Ascending aorta (tissue), 1 donor: ENCODE results near the gene SPRR2B. TPM values are rescaled to one million over a fixed set of nuclear protein-coding genes. Genes with fewer than 3 reads are reported as not detected.

Experiments used
- total RNA-seq: library from RNA; depleted of rRNA; stranded (reverse); fragments of >200 nt; gene quantifications from one replicate; pipeline ENCODE4 v1.1.0, GENCODE V29; 2016

SPRR2B gene
- total RNA-seq, 1 donor from 2014 or later: not detected

Other genes with a start within 250 kb of the SPRR2B start
- not detected for gene LCE1A, start 244.1 kb downstream of the SPRR2B start, total RNA-seq
- gene LCE6A, start 228.8 kb downstream of the SPRR2B start, total RNA-seq: not detected
- not detected for gene LCE7A, start 211.6 kb downstream of the SPRR2B start, total RNA-seq
- not detected for gene SMCP, start 193.3 kb downstream of the SPRR2B start, total RNA-seq
- not detected for gene IVL, start 163.1 kb downstream of the SPRR2B start, total RNA-seq
- not detected for gene SPRR5, start 124.4 kb downstream of the SPRR2B start, total RNA-seq
- gene SPRR4, start 101.0 kb downstream of the SPRR2B start, total RNA-seq: not detected
- not detected for gene SPRR1A, start 87.5 kb downstream of the SPRR2B start, total RNA-seq
- gene SPRR3, start 69.9 kb downstream of the SPRR2B start, total RNA-seq: 0.53 TPM
- not detected for gene SPRR1B, start 40.4 kb downstream of the SPRR2B start, total RNA-seq
- gene SPRR2D, start 30.5 kb downstream of the SPRR2B start, total RNA-seq: not detected
- gene SPRR2A, start 14.1 kb downstream of the SPRR2B start, total RNA-seq: not detected
- gene SPRR2E, start 22.9 kb upstream of the SPRR2B start, total RNA-seq: not detected
- not detected for gene SPRR2F, start 41.9 kb upstream of the SPRR2B start, total RNA-seq
- not detected for gene SPRR2G, start 79.3 kb upstream of the SPRR2B start, total RNA-seq
- gene LELP1, start 131.8 kb upstream of the SPRR2B start, total RNA-seq: not detected
- not detected for gene PRR9, start 146.0 kb upstream of the SPRR2B start, total RNA-seq
- not detected for gene LORICRIN, start 188.1 kb upstream of the SPRR2B start, total RNA-seq
- gene PGLYRP3, start 241.3 kb upstream of the SPRR2B start, total RNA-seq: not detected